Liver (tissue), 9 donors: ENCODE measurements around the gene CARMIL3. TPM values are rescaled to one million over a fixed set of nuclear protein-coding genes. Genes with fewer than 3 reads are reported as not detected.

Source experiments
- DNase-seq: peaks from one replicate; pipeline ENCODE4 v3.0.0-alpha.2; 2017; ENCODE audit warnings: low spot score
- H3K27ac ChIP-seq, 2 donors: one replicate each; pipeline ENCODE4 v1.7.0; 2013; ENCODE audit warnings: inconsistent platforms in 2 of 2, low read length in 2 of 2, control low read depth in 1 of 2, low read depth in 1 of 2, mild to moderate bottlenecking in 1 of 2
- H3K27me3 ChIP-seq, 4 donors: one replicate each; pipeline versions ENCODE4 v1.6.1 to v1.7.0; 2013; ENCODE audit warnings: low read length in 3 of 4, inconsistent platforms in 1 of 4, mild to moderate bottlenecking in 1 of 4, moderate library complexity in 1 of 4; ENCODE audit not compliant: control insufficient read depth in 4 of 4, insufficient read depth in 4 of 4
- H3K36me3 ChIP-seq, 4 donors: one replicate each; pipeline versions ENCODE4 v1.6.1 to v1.7.0; 2013; ENCODE audit warnings: low read length in 3 of 4, mild to moderate bottlenecking in 3 of 4, low read depth in 1 of 4, moderate library complexity in 1 of 4; ENCODE audit not compliant: control insufficient read depth in 4 of 4, insufficient read depth in 3 of 4
- H3K4me1 ChIP-seq, 4 donors: one replicate each; pipeline versions ENCODE4 v1.6.1 to v1.7.0; 2013; ENCODE audit warnings: low read length in 3 of 4, mild to moderate bottlenecking in 3 of 4, moderate library complexity in 1 of 4; ENCODE audit not compliant: control insufficient read depth in 4 of 4, insufficient read depth in 4 of 4
- H3K4me3 ChIP-seq, 3 donors: one replicate each; pipeline versions ENCODE4 v1.6.1 to v1.7.0; 2013; ENCODE audit warnings: low read length in 3 of 3, control low read depth in 1 of 3, low read depth in 1 of 3, mild to moderate bottlenecking in 1 of 3
- H3K9ac ChIP-seq, 2 donors: one replicate each; pipeline ENCODE4 v1.7.0; 2013; ENCODE audit warnings: low read length in 2 of 2, mild to moderate bottlenecking in 2 of 2, moderate library complexity in 2 of 2, control low read depth in 1 of 2, low read depth in 1 of 2
- H3K9me3 ChIP-seq, 4 donors: one replicate each; pipeline versions ENCODE4 v1.6.1 to v1.7.0; 2013; ENCODE audit warnings: low read length in 3 of 4; ENCODE audit not compliant: control insufficient read depth in 4 of 4
- ATF3 ChIP-seq: IDR thresholded peaks from 2 replicates; pipeline ENCODE4 v1.6.1; 2016; ENCODE audit warnings: antibody characterized with exemption
- FOXA1 ChIP-seq: IDR thresholded peaks from 2 replicates; pipeline ENCODE4 v1.6.1; 2016; ENCODE audit warnings: antibody characterized with exemption
- FOXA2 ChIP-seq: IDR thresholded peaks from 2 replicates; pipeline ENCODE4 v1.6.1; 2016; ENCODE audit warnings: antibody characterized with exemption
- GABPA ChIP-seq, 2 donors: IDR thresholded peaks in 1 of 2; conservative IDR thresholded peaks in 1 of 2; 2 replicates each; pipeline ENCODE4 v1.6.1; 2016; ENCODE audit warnings: antibody characterized with exemption in 2 of 2, mild to moderate bottlenecking in 1 of 2, moderate library complexity in 1 of 2
- HNF4A ChIP-seq, 2 donors: conservative IDR thresholded peaks; 2 replicates each; pipeline ENCODE4 v1.6.1; 2016; ENCODE audit warnings: antibody characterized with exemption in 2 of 2, mild to moderate bottlenecking in 2 of 2
- HNF4G ChIP-seq: IDR thresholded peaks from 2 replicates; pipeline ENCODE4 v1.6.1; 2016; ENCODE audit warnings: antibody characterized with exemption
- JUND ChIP-seq, 2 donors: IDR thresholded peaks; 2 replicates each; pipeline ENCODE4 v1.6.1; 2016; ENCODE audit warnings: antibody characterized with exemption in 2 of 2
- RAD21 ChIP-seq, 2 donors: IDR thresholded peaks; 2 replicates each; pipeline ENCODE4 v1.6.1; 2016; ENCODE audit warnings: antibody characterized with exemption in 2 of 2, mild to moderate bottlenecking in 2 of 2
- REST ChIP-seq: IDR thresholded peaks from 2 replicates; pipeline ENCODE4 v1.6.1; 2016; ENCODE audit warnings: antibody characterized with exemption, mild to moderate bottlenecking
- RXRA ChIP-seq, 2 donors: IDR thresholded peaks; 2 replicates each; pipeline ENCODE4 v1.6.1; 2017 to 2018; ENCODE audit warnings: antibody characterized with exemption in 2 of 2, mild to moderate bottlenecking in 1 of 2
- SP1 ChIP-seq: IDR thresholded peaks from 2 replicates; pipeline ENCODE4 v1.6.1; 2018; ENCODE audit warnings: antibody characterized with exemption, mild to moderate bottlenecking
- TAF1 ChIP-seq: conservative IDR thresholded peaks from 2 replicates; pipeline ENCODE4 v1.6.1; 2016; ENCODE audit warnings: antibody characterized with exemption, mild to moderate bottlenecking
- YY1 ChIP-seq: IDR thresholded peaks from 2 replicates; pipeline ENCODE4 v1.6.1; 2016; ENCODE audit warnings: antibody characterized with exemption, mild to moderate bottlenecking
- ZBTB33 ChIP-seq: IDR thresholded peaks from 2 replicates; pipeline ENCODE4 v1.6.1; 2016; ENCODE audit warnings: antibody characterized with exemption
- WGBS: extraction: QIAGEN DNeasy Blood & Tissue Kit; methylation state at CpG from one replicate; pipeline ENCODE4 v1.1.7; 2013; 5-methylcytosine and 5-hydroxymethylcytosine counted together
- polyA plus RNA-seq, 2 donors: library from polyadenylated mRNA; stranded (reverse) in 1 of 2; unstranded in 1 of 2; fragments of 200-250 nt in 1 of 2; fragments of >200 nt in 1 of 2; fragmentation: Nextera tagmentation in 1 of 2; extraction: Ambion mirVana in 1 of 2; gene quantifications; one replicate each; pipeline versions ENCODE4 v1.2.1 to v1.2.3, GENCODE V29; 2013 to 2015
- total RNA-seq, 2 donors: library from RNA; depleted of rRNA; stranded (reverse); fragments of >200 nt; gene quantifications; one replicate each; pipeline ENCODE4 v1.2.3, GENCODE V29; 2014
- TF ChIP-seq, protein P1 (sequence below): IDR thresholded peaks from 2 replicates; pipeline ENCODE4 v1.6.1; 2016; ENCODE audit warnings: antibody characterized with exemption
- donor health status: healthy.
- donor health status: healthy.
- donor health status: healthy.
- donor health status: healthy.
- donor health status: healthy.

Gene CARMIL3
- total and polyA plus RNA-seq, 4 donors, result 0.05 to 0.17 (median 0.17) TPM

GRCh38 chr14:24071144-24071697 is 19.4 kb downstream of the CARMIL3 start, which contains the start of gene CPNE6:
Gene CPNE6 (plus strand): TSS chr14:24071562. CDS start chr14:24072937, 1,375 bp downstream.
- no peaks in the 10 kb centered on the region for H3K36me3 ChIP-seq
- H3K4me1 ChIP-seq, result peaks cover 37 to 67% (median 61%) of the 10 kb centered on the region in 4 donors
- peak within 1 kb of the TSS in 1 of 2 donors; percentile 24 for H3K27ac ChIP-seq
- TF ChIP-seq ZBTB33 (no peak), REST (no peak), RAD21 (IDR thresholded peaks at IDR 0.05) (no peak), FOXA2 (no peak), FOXA1 (no peak), YY1 (no peak), TAF1 (no peak), ATF3 (no peak), JUND (IDR thresholded peaks at IDR 0.05) (no peak), HNF4A (conservative IDR thresholded peaks at IDR 0.05) (no peak), HNF4G (no peak), RXRA (IDR thresholded peaks at IDR 0.05) (no peak), GABPA (IDR thresholded peaks at IDR 0.05 in 1 of 2, conservative IDR thresholded peaks at IDR 0.05 in 1 of 2) (no peak)
- WGBS, result 83% methylated on average over 19 of the region's 19 CpGs
- no peaks in the 10 kb centered on the region for H3K9me3 ChIP-seq
- H3K27me3 ChIP-seq, result no peaks in the 10 kb centered on the region
- DNase-seq, result no peak
- H3K9ac ChIP-seq, result no peak within 1 kb of the TSS
- H3K4me3 ChIP-seq, result no peak within 1 kb of the TSS

DNA sequence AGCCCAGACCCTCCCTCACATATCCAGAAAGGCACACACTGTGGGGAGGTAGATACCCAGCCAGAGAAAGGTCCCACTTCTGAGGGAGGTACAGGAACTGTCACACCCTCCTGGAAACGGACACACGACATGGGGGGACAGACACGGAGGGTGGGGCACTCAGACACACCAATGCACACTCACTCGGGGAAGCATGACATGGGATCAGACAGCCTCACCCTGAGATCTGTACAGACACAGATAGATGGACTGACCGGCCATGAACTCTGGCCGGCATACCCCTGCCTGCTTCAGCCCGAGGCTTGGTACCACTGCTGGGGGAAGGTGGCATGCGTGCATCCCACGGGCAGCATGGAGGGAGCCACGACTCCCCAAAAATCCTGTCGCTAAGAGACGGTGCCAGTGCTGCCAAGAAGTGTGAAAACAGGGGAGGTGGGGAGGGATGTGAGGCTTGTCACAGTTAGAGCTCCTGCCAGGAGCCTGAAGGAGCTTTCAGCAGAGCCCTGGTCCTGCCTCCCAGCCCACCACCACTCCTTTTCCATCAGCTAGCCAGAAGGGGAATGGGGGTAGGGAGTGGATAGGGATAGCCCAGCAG is 20.1 kb downstream of the CARMIL3 start:
- Histone ChIP-seq H3K27ac (no peak overlapping the region), H3K4me1 (peaks cover 37 to 66% (median 58%) of the 10 kb centered on the region in 4 donors), H3K4me3 (no peak overlapping the region), H3K36me3 (no peaks in the 10 kb centered on the region), H3K9me3 (no peaks in the 10 kb centered on the region), H3K27me3 (no peaks in the 10 kb centered on the region), H3K9ac (no peak overlapping the region)
- 56% methylated on average over 12 of the region's 12 CpGs for WGBS
- no peak for DNase-seq
- TF ChIP-seq RXRA (IDR thresholded peaks at IDR 0.05), result no peak
- no peak for TF ChIP-seq REST
- TF ChIP-seq FOXA1, result no peak
- no peak for TF ChIP-seq HNF4A (conservative IDR thresholded peaks at IDR 0.05)
- TF ChIP-seq JUND (IDR thresholded peaks at IDR 0.05), result no peak
- no peak for TF ChIP-seq FOXA2
- no peak for TF ChIP-seq HNF4G
- no peak for TF ChIP-seq YY1
- TF ChIP-seq ZBTB33, result no peak
- TF ChIP-seq TAF1, result no peak
- no peak for TF ChIP-seq SP1
- TF ChIP-seq ATF3, result no peak
- TF ChIP-seq, protein P1, sequence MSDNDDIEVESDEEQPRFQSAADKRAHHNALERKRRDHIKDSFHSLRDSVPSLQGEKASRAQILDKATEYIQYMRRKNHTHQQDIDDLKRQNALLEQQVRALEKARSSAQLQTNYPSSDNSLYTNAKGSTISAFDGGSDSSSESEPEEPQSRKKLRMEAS, result no peak
